Measurements from ENCODE around the gene PRR23C. TPM values are rescaled to one million over a fixed set of nuclear protein-coding genes. Genes with fewer than 3 reads are reported as not detected.

PRR23C gene
- total and polyA plus RNA-seq, 2 experiments from 2014 or later = not detected

DNA sequence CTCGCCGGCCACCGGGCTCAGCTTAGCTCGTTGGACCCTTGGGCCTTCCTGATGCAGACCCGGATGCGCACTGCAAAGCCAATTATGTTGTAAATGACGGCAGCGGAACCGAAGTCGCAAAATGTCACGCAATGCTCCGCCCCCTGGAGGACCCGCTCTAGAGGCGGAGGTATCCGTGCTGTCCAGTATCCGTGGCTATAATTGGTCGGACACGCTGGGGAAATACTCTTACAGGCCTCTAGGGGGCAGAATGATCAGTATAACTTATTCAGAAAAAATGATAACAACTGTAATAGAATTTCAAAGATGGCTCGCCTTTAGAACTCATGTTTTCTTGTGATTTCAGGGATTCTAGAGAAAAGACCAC, 23.8 kb downstream of the PRR23C start, which contains the start of gene PRR23B (continued):
- TF ChIP-seq, protein P1, sequence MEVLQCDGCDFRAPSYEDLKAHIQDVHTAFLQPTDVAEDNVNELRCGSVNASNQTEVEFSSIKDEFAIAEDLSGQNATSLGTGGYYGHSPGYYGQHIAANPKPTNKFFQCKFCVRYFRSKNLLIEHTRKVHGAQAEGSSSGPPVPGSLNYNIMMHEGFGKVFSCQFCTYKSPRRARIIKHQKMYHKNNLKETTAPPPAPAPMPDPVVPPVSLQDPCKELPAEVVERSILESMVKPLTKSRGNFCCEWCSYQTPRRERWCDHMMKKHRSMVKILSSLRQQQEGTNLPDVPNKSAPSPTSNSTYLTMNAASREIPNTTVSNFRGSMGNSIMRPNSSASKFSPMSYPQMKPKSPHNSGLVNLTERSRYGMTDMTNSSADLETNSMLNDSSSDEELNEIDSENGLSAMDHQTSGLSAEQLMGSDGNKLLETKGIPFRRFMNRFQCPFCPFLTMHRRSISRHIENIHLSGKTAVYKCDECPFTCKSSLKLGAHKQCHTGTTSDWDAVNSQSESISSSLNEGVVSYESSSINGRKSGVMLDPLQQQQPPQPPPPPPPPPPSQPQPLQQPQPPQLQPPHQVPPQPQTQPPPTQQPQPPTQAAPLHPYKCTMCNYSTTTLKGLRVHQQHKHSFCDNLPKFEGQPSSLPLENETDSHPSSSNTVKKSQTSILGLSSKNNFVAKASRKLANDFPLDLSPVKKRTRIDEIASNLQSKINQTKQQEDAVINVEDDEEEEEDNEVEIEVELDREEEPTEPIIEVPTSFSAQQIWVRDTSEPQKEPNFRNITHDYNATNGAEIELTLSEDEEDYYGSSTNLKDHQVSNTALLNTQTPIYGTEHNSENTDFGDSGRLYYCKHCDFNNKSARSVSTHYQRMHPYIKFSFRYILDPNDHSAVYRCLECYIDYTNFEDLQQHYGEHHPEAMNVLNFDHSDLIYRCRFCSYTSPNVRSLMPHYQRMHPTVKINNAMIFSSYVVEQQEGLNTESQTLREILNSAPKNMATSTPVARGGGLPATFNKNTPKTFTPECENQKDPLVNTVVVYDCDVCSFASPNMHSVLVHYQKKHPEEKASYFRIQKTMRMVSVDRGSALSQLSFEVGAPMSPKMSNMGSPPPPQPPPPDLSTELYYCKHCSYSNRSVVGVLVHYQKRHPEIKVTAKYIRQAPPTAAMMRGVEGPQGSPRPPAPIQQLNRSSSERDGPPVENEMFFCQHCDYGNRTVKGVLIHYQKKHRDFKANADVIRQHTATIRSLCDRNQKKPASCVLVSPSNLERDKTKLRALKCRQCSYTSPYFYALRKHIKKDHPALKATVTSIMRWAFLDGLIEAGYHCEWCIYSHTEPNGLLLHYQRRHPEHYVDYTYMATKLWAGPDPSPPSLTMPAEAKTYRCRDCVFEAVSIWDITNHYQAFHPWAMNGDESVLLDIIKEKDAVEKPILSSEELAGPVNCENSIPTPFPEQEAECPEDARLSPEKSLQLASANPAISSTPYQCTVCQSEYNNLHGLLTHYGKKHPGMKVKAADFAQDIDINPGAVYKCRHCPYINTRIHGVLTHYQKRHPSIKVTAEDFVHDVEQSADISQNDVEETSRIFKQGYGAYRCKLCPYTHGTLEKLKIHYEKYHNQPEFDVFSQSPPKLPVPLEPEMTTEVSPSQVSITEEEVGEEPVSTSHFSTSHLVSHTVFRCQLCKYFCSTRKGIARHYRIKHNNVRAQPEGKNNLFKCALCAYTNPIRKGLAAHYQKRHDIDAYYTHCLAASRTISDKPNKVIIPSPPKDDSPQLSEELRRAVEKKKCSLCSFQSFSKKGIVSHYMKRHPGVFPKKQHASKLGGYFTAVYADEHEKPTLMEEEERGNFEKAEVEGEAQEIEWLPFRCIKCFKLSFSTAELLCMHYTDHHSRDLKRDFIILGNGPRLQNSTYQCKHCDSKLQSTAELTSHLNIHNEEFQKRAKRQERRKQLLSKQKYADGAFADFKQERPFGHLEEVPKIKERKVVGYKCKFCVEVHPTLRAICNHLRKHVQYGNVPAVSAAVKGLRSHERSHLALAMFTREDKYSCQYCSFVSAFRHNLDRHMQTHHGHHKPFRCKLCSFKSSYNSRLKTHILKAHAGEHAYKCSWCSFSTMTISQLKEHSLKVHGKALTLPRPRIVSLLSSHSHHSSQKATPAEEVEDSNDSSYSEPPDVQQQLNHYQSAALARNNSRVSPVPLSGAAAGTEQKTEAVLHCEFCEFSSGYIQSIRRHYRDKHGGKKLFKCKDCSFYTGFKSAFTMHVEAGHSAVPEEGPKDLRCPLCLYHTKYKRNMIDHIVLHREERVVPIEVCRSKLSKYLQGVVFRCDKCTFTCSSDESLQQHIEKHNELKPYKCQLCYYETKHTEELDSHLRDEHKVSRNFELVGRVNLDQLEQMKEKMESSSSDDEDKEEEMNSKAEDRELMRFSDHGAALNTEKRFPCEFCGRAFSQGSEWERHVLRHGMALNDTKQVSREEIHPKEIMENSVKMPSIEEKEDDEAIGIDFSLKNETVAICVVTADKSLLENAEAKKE (CRISPR knock-in tag; IDR thresholded peaks at IDR 0.05) = no peak
- TF ChIP-seq, protein P2, sequence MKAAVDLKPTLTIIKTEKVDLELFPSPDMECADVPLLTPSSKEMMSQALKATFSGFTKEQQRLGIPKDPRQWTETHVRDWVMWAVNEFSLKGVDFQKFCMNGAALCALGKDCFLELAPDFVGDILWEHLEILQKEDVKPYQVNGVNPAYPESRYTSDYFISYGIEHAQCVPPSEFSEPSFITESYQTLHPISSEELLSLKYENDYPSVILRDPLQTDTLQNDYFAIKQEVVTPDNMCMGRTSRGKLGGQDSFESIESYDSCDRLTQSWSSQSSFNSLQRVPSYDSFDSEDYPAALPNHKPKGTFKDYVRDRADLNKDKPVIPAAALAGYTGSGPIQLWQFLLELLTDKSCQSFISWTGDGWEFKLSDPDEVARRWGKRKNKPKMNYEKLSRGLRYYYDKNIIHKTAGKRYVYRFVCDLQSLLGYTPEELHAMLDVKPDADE (IDR thresholded peaks at IDR 0.05) = no peak
- TF ChIP-seq, protein P3, sequence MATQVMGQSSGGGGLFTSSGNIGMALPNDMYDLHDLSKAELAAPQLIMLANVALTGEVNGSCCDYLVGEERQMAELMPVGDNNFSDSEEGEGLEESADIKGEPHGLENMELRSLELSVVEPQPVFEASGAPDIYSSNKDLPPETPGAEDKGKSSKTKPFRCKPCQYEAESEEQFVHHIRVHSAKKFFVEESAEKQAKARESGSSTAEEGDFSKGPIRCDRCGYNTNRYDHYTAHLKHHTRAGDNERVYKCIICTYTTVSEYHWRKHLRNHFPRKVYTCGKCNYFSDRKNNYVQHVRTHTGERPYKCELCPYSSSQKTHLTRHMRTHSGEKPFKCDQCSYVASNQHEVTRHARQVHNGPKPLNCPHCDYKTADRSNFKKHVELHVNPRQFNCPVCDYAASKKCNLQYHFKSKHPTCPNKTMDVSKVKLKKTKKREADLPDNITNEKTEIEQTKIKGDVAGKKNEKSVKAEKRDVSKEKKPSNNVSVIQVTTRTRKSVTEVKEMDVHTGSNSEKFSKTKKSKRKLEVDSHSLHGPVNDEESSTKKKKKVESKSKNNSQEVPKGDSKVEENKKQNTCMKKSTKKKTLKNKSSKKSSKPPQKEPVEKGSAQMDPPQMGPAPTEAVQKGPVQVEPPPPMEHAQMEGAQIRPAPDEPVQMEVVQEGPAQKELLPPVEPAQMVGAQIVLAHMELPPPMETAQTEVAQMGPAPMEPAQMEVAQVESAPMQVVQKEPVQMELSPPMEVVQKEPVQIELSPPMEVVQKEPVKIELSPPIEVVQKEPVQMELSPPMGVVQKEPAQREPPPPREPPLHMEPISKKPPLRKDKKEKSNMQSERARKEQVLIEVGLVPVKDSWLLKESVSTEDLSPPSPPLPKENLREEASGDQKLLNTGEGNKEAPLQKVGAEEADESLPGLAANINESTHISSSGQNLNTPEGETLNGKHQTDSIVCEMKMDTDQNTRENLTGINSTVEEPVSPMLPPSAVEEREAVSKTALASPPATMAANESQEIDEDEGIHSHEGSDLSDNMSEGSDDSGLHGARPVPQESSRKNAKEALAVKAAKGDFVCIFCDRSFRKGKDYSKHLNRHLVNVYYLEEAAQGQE (IDR thresholded peaks at IDR 0.05; ENCODE audit: unreplicated experiment) = no peak
- TF ChIP-seq, protein P4, sequence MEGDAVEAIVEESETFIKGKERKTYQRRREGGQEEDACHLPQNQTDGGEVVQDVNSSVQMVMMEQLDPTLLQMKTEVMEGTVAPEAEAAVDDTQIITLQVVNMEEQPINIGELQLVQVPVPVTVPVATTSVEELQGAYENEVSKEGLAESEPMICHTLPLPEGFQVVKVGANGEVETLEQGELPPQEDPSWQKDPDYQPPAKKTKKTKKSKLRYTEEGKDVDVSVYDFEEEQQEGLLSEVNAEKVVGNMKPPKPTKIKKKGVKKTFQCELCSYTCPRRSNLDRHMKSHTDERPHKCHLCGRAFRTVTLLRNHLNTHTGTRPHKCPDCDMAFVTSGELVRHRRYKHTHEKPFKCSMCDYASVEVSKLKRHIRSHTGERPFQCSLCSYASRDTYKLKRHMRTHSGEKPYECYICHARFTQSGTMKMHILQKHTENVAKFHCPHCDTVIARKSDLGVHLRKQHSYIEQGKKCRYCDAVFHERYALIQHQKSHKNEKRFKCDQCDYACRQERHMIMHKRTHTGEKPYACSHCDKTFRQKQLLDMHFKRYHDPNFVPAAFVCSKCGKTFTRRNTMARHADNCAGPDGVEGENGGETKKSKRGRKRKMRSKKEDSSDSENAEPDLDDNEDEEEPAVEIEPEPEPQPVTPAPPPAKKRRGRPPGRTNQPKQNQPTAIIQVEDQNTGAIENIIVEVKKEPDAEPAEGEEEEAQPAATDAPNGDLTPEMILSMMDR (conservative IDR thresholded peaks at IDR 0.05; ENCODE audit: low read depth in 2 of 2) = peak; percentile 44 to 73

Data from GM23338 (cell line).